GM18867 (cell line): ENCODE results near the gene PTPRG.

ENCODE experiments used
- ATAC-seq: cut with Tn5 transposase; IDR thresholded peaks from one replicate; pipeline ENCODE4 v1.9.1; 2021; ENCODE audit warnings: mild to moderate bottlenecking, moderate library complexity; ENCODE audit not compliant: unreplicated experiment

Gene PTPRG

DNA sequence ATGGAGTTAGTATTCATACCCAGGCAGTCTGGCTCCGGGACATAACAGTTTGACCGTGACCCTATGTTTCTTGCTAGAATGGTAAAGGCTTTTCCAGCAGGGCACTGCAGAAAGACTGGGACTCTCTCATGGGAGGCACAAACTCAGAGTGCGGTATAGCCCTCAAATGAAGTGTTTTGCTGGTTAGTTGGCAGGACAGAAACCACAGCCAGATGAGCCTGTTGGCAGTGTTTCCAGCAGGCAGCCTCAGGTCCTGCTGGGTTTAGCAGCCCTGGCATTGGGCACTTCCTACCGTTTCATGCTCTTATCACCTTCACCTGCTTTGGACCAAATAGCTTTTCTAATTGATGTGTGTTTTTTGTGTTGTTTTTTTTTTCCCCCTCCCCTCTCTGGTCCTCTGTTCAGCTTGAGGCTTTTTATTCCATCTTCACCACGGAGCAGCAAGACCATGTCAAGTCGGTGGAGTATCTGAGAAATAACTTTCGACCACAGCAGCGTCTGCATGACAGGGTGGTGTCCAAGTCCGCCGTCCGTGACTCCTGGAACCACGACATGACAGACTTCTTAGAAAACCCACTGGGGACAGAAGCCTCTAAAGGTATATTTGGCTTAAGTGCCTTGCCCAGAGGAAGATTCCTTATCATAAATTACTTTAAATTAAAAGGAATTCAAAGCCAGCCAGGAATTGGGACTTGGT, 606.3 kb downstream of the PTPRG start:
- no peak for ATAC-seq

DNA sequence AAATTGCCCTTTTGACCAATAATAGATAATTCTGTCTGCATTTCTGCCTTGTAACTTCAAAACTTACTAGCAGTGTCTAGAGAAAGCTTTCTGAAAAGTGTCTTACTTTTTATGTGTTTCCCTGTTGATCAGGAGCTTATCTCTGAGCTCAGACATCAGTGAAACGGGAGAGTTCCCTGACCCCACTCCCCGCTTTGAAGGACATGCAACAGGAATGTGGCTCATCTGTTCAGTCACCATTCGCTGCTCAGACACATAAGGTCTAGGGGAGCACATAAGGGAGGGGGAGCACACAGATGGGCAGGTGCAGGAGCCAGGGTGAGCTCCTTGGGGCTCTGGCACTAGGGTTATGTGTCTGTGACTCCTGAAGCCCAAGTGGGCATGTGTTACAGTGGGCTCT, 607.0 kb downstream of the PTPRG start:
- ATAC-seq: no peak

DNA sequence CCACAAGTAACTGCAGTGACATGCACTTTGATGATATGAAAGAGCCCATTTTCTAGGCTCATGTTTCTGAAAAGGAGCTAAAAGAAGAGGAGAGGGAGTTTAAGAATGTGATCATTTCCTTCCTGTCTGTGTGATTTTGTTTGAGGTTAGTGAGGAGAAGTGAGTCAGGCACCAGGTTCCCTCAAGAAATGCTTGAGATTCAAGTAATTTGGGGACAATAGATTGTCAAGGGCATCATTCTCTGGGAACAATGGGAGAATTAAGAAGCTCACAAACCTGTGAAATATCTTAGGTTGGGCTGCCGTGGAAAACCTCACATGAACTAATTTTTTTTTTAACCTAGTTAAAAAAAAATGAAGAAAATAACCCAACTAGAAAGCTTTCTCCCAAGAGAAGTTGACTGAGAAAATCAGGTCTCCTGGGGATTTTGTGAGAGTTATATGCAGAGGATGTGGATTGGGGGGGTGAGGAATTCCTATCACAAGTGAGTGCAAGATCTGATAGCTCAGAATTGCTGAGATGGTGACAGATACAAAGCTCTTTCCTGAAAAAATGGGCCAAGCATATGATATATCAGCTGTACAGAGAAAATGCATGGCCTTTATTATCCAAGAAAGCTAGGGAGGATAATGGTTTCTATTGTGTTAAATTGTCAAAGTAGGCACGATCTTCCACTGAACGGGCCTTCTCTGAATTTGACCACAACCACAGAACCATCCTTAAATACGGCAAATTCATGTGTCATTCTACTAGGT, 608.7 kb downstream of the PTPRG start:
- ATAC-seq: no peak

DNA sequence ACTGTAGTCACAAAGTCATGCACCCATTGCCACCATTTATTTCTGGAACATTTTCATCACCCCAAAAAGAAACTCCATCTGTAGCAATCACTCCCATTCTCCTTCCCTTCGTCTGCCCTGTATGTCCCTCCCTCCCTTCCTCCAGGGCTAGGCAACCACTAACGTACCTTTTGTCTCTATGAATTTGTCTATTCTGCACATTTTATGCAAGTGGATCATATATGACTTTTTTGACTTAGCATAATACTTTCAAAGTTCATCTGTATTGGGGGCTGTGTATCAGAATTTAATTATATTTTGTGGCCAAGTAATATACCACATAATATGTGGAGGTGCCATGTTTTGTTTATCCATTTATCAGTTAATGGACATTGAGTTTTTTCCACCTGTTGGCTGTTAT, 610.4 kb downstream of the PTPRG start:
- no peak for ATAC-seq

DNA sequence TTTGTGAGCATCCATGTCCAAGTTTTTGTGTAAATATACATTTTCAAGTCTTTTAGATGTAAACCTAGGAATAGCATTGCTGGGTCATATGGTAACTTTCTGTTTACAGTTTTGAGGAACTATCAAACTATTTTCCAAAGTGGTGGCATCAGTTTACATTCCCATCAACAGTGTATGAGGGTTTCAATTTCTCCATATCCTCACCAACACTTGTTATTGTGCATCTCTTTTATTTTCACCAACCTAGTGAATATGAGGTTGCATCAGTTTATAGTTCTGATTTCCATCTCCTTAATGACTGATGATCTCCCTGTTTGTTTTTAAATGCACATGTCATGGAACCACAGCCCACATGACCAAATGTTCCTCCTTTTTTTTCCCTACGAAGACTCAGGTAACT, 610.8 kb downstream of the PTPRG start:
- ATAC-seq: no peak

DNA sequence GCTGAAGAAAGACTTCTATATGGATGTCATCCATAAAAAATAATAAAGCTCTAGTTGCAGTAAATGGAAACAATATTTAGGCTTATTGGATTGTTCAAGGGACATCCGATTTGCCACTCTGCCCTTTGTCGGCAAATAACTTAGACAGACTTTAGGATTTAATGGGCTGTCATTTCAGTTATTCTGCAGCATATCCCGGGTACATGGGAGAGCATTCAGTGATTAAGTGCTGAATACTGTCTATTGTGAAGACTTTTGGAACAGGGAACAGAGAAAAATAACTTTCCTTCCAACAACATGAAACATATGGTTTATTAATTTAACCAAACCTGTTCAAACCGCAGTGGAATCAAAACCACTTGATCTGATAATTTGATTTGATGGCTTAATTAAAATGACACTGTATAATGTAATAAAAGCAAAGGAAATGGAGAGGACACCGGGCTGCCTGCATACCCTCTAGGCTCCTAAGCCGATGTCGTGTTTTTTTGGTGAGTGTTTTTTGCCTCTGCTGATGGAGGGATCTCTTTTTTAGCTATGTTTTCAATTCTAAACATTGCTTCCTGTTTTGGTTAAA, 612.7 kb downstream of the PTPRG start:
- no peak for ATAC-seq

DNA sequence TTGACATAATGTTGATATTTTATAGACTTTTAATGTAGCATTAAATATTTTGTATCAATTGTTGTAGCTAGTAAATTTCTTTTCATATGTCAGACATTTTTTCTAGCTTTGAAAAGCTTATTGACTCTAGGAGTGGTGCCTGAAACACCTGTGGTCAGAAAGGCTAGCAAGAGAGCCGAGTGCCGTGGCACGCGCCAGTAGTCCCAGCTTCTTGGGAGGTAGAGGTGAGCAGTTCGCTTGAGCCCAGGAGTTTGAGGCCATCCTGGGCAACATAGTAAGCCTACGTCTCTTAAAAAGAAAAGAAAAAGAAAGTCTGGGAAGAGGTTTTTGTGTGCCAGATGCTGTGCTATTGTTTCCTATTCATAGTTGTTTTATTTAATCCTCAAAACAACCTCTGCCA, 613.8 kb downstream of the PTPRG start:
- ATAC-seq: no peak

DNA sequence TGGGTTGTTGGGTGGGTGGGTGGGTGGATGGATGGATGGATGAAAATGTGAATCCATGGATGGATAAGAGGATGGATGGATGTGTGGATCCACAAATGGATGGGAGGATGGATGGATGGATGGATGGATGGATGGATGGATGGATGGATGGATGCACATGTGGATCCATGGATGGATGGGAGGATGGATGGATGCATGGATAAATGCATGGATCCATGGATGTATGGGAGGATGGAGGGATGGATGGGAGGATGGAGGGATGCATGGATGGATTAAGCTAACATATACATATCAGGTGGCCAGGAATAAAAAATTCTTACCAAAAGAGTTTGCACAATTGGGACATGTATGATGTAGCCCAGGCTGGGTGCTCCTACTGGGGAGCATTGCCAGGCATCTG, 616.7 kb downstream of the PTPRG start:
- no peak for ATAC-seq

DNA sequence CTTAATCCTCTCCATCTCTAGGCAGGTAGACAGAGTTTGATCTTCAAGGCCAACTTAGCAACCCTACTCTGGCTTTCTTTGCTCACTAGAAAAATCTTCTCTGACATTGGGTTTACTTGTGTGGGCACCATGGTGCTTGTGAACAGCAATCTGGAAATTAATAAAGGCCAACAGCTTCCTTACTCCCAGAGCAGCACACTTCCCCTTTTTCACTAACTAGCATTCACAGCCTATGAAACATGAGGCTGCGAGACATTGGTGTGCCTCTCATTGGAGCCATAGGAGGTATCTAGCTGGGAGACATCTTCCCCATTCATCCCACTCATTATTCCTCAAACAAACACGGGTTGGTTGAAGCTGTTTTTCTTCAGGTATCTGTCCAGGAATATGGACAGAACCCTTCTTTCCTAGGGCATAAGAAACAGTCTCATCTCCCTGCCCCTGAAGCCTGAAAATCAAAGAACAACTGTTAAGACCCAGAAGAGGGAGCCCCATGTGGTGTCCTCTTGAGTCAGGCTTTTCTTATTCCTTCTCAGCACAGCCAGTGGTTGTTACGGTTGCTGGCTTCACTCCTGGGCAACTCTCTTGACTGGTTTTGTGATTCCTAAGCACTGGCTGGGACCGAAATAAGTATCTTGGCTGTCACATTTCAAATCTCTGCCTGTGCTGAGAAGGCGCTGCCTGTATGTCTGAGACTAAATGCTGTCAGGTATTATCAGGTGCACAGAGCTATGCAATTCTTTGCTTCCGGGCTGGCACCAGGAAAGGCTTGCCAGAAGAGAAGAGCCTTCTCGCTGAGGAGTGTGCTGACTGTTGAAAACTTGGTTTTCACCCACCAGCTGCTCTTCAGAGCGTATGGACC, 617.6 kb downstream of the PTPRG start:
- ATAC-seq: no peak

DNA sequence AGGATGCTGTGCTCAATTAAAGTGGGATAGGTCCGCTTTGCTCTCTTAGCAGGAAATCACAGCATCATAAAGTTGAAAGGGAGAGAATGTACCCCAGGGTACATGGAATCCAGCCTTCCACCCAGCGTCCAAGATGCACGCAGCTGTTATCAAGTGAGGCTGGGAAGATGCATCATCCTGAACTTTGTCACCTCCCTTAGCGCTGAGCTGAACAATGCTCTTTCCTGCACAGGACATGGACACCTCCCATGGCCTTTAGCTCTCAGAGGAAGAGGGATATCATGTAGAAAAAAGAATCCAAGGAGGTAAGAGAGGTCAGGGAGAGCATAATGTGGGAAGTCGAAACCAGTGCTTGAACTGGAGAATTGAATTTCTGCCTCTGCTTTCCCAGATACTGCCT, 619.1 kb downstream of the PTPRG start:
- ATAC-seq: no peak

DNA sequence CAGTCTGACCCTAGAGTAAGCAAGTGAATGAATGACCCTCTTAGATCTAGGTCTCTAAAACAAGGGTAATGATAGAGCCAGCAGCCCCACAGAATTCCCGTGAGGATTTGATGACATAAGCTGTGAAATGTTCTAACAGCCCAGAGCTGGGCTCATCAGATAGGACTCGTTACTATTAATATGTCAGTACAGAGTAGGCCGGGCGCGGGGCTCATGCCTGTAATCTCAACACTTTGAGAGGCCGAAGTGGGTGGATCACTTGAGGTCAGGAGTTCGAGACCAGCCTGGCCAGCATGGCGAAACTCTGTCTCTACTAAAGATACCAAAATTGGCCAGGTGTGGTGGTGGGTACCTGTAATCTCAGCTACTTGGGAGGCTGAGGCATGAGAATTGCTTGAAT, 621.7 kb downstream of the PTPRG start:
- ATAC-seq: no peak

DNA sequence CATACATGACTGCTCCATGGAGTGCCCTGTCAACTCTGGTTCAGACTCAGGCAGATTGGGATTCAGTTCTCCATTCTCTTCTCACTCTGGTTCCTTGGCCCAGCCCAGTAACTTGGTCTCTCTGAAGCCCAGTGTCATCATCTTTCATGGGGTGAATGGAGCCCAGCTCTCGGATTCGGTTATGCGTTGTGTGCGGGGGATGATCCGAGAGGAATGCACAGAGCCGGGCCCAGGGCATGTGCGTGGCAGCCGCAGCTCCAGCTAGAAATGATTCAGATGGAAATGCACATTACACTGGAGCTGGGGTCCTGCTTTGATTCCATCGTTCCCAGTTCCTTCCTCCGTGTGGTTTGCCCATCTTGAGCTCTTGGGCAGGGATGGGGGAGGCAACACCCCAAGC, 622.6 kb downstream of the PTPRG start:
- no peak for ATAC-seq

DNA sequence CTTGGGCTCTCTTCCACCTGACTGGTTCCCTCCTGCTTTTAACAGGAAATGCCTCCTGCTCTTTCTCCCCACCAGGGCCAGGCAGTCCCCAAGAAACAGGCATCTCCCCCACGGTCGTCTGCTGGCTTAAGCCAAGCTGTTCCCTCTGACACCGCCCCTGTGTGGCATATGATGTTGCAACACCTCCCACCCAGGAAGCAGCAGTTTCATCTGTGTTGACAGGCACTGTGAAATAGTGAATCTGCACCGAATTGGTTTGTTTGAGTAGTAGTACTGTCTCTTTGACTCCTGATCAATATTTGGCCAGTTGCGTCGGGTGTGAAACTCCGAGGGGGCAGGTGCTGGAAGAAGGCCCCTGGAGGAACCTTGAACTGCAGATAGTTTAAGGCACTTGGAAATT, 623.2 kb downstream of the PTPRG start:
- ATAC-seq: no peak

DNA sequence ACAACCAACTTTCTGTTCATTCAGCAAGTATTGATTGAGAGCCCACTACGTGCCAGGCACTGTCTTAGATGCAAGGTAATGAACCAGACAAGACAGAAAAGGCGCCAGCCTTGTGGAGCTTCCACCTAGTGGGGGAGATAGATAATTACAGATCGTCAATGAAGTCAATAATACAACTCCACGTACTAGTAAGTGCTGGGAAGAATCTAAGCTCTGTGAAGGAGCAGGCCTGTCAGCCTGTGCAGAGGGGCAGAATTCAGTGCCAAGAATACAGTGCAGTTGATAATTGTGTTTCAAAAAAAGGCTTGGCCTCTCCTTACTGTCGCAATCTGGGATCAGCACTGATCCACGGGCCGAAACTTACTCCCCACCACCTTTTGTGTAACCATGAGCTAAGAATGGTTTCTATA, 625.7 kb downstream of the PTPRG start:
- ATAC-seq: peak; percentile 47

DNA sequence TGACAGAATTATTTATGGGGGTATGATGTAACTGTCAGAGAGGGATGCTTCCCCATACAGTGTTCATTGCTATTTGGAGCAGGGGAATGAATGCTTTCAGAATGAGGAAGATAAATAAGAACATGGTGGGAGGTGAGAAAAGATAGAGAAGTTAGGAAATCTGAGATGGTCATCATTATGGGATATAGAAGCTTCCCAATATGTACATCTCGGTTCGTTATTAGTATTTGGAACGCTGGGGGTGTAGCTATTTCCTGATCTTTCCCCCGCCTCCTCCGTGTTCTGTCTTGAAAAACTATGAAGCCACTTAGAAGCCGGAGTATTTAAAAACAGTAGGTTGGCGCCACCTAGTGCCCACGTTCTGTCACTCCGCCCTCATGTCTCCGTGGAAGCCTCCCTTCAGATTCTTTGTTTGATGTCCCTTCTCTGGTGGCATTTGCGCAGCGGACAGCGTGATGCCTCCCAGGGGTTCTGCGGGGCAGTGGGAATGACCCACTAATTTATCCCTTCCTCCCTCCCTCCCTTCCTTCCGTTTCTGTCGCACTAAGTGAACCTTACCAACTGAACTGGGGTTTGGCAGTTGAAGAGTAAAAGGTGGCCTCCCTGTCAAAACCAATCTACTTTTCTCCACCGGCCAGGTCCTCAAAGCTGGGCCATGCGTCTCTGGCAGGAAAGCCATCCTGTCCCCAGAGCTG, 627.5 kb downstream of the PTPRG start:
- peak; percentile 79 for ATAC-seq

DNA sequence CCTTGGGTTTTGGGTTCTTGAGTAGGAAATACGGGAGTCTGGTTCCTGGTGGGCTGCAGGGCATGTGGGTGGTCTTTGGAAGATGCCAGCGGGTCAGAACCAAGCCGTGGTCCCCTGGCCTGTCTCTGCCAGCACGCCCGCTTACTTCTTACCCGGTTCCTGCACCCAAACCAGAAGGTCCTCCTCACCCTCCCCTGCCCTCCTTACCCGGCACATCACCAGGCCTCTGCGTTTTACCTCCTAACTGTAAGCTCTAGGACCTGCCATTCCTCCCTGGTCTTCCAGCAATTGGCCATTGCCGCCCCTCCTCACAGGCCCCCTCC, 628.0 kb downstream of the PTPRG start:
- ATAC-seq: no peak

DNA sequence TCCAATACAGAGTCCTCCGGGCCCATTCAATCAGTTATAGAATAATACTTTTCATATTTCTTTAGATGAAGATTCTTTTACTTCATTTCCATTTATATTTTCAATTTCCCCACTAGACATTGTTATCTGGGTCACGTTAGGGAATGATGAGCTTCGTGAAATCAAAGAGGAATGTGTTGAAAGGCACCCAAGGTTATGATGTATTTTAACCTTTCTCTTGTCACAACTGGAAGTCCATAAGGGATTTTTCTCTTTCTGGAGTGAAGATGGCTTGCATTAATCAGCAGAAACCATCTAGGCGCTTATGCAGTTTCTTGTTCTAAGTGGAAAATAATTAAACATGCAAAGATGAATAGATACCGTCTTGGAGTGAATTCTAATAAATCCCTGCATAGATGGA, 631.5 kb downstream of the PTPRG start:
- ATAC-seq: no peak

DNA sequence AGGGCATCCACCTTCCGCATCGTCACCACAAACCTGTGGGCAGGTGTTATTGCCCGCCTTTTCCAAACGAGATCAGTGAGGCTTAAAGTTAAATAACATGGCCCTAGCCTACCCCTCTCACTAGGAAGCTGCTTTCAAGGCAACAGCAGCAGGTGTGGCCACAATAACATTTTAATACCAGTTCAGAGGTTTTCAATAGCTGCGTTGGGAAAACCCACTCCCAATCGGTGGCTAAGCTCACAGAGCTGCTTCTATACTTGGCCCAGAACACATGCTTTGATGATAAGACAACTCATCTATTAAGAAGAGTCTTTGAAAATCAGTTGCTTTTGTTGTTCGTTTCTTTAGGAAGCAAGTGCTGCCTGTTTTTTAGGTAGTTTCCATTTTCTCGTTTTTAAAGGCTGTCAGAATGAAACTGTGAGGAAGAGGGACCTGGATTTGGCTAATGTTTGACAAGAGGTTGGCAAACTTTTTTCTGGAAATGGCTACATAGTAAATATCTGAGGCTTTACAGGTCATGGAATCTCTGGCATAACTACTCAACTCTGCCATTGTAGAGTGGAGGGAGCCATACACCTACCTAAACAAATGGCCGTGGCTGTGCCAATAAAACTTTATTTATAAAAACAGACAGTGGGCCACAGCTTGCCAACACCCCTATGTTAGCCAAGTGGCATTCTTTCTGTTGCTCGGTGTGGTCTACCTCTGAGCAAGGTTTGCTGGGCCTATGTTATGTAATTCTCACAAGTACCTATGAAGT, 632.4 kb downstream of the PTPRG start:
- no peak for ATAC-seq

DNA sequence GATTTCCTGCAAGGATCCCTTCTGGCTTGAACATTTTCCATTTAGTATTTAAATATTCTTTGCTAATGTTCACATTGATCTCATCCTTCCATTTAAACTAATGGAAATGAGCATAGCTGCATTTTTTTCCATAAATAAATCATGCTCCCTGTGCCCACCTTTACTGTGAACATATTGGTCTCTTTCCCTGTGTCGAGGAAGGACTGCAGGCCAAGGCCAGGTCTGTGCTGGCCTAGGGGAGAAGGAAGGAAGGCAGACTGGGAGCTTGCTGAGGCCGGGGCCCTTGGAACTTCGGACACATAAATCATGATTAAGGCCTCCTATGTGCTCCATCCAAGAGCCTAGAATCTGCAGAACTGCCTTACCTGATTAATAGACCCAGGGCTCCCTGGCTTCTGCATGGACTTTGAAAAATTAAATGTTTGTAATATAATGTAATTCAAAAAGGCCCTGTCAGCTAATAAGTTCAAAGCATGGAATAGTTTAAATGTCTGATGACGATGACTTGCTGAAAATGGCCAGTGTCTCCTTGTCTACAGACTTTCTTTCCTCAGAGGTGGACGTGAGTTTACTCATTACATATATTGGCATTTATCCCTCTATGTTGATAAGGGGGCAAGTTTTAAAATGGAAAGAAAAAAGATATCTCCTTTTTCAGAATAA, 636.1 kb downstream of the PTPRG start:
- no peak for ATAC-seq

DNA sequence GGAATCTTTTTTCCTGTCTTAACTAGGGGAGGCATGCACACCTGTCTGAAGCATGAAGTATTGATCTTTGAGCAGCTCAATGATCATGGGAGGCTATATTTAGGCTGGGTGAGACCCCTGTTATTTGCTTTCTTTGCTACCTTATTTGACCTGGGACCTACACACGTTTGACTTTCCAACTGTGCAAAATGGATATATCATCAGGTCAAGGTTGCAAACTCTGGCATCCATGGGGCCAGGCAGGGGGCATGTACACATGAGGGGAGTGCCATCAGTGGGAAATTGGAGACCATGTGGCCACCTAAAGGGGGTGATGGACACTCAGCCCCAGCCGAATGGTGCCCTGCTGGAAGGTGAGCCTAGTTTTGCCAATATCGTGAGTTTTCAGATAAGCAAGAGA, 637.8 kb downstream of the PTPRG start:
- ATAC-seq: no peak
